Measurements from ENCODE around the gene PHACTR4. TPM values are rescaled to one million over a fixed set of nuclear protein-coding genes. Genes with fewer than 3 reads are reported as not detected.

PHACTR4 gene
- total and polyA plus RNA-seq, 2 of the 4 experiments (the other 2 are of a cell fraction): 7.5 to 15.0 TPM

- no peak overlapping the region for H3K4me3 ChIP-seq (ENCODE audit: insufficient read depth, low read depth, low read length)
Measured at GRCh38 chr1:28401760-28402159, 32.2 kb downstream of the PHACTR4 start.

More at GRCh38 chr1:28401760-28402159, 32.2 kb downstream of the PHACTR4 start:
- Histone ChIP-seq H2BK15ac (ENCODE audit: low read depth, low read length) (no peak overlapping the region), H4K20me1 (ENCODE audit: insufficient read depth, low read length) (no peaks in the 10 kb centered on the region), H2AK9ac (replicated peaks; ENCODE audit: low read depth, low read length, poor library complexity) (no peak overlapping the region), H3K4me2 (ENCODE audit: low read depth, low read length) (no peak overlapping the region), H2BK20ac (ENCODE audit: low read depth, low read length) (no peak overlapping the region), H3K23ac (ENCODE audit: low read depth, low read length) (no peak overlapping the region; the same call in 1 of the 2 replicates), H3K9me1 (ENCODE audit: insufficient read depth, low read length) (peaks cover 7% of the 10 kb centered on the region; the same call in 1 of the 2 replicates), H3K4me1 (ENCODE audit: control insufficient read depth, insufficient read depth, low read length) (no peaks in the 10 kb centered on the region), H3K9me3 (ENCODE audit: control insufficient read depth, insufficient read depth, low read length) (no peaks in the 10 kb centered on the region), H2BK120ac (ENCODE audit: low read depth, low read length) (no peak overlapping the region), H3K27ac (ENCODE audit: insufficient read depth, low read length) (no peak overlapping the region), H3K18ac (ENCODE audit: low read depth, low read length) (no peak overlapping the region), H3K9ac (ENCODE audit: low read depth, low read length) (no peak overlapping the region), H3K79me1 (ENCODE audit: low read depth in 1 of 2, low read length in 2 of 2) (peaks cover 22 to 38% of the 10 kb centered on the region in 2 experiments), H3K36me3 (ENCODE audit: control insufficient read depth, insufficient read depth, low read length) (no peaks in the 10 kb centered on the region; the same call in none of the 2 replicates), H3K4ac (ENCODE audit: low read depth, low read length) (no peak overlapping the region), H2BK5ac (ENCODE audit: low read depth, low read length, poor library complexity, severe bottlenecking) (no peak overlapping the region), H4K91ac (ENCODE audit: insufficient read depth, low read depth, low read length) (no peak overlapping the region), H2AK5ac (ENCODE audit: low read depth, low read length) (no peak overlapping the region), H4K5ac (ENCODE audit: low read depth, low read length) (no peak overlapping the region), H3K27me3 (ENCODE audit: control insufficient read depth, insufficient read depth, low read length) (no peaks in the 10 kb centered on the region), H3K14ac (replicated peaks; ENCODE audit: low read depth, low read length) (no peak overlapping the region), H2AFZ (replicated peaks; ENCODE audit: low read length, poor library complexity) (no peak overlapping the region), H4K8ac (ENCODE audit: low read depth in 2 of 2, low read length in 2 of 2) (no peak overlapping the region), H3K56ac (ENCODE audit: extremely low read depth, insufficient read depth, low read length) (no peak overlapping the region)
- 100% methylated on average over 1 of the region's 1 CpG; no CpG with 5 or more reads in 1 of the 2 experiments for WGBS, 2 experiments (ENCODE audit: extremely low coverage in 2 of 2, insufficient read length in 1 of 2)
- intact Hi-C loops (cut with micrococcal nuclease): no loop called here
- dilution Hi-C loops (cut with HindIII; ENCODE audit: low sequenced_read_pairs, unreplicated experiment): no loop called here
- ChIA-PET CTCF (no interaction called here), POLR2A (ENCODE audit: unreplicated experiment) (no interaction called here)
- no peak for ATAC-seq (ENCODE audit: low read depth)
- DNase-seq: no peak
- in situ Hi-C loops (cut with MboI; ENCODE audit: low sequenced_read_pairs): no loop called here
- BruUV-seq (replicated peaks): no TSS peak
- TF ChIP-seq POLR2A (IDR thresholded peaks at IDR 0.05; ENCODE audit: low read depth, low read length): no peak
- TF ChIP-seq RCOR1 (IDR thresholded peaks at IDR 0.05; ENCODE audit: insufficient replicate concordance, low read length): no peak
- no peak for TF ChIP-seq ELK1 (IDR thresholded peaks at IDR 0.05; ENCODE audit: borderline replicate concordance, low read depth, low read length)
- TF ChIP-seq CHD1 (IDR thresholded peaks at IDR 0.05; ENCODE audit: low read depth, low read length): no peak
- TF ChIP-seq MAZ (IDR thresholded peaks at IDR 0.05; ENCODE audit: borderline replicate concordance, low read depth, low read length): no peak
- no peak for TF ChIP-seq USF2 (IDR thresholded peaks at IDR 0.05; ENCODE audit: low read depth, low read length)
- TF ChIP-seq BHLHE40 (IDR thresholded peaks at IDR 0.05; ENCODE audit: low read depth, low read length): no peak
- TF ChIP-seq FOS (IDR thresholded peaks at IDR 0.05; ENCODE audit: low read depth, low read length): no peak
- TF ChIP-seq NFE2L2 (IDR thresholded peaks at IDR 0.05; ENCODE audit: low read depth, low read length): no peak
- TF ChIP-seq MXI1 (IDR thresholded peaks at IDR 0.05; ENCODE audit: borderline replicate concordance, low read depth, low read length): no peak
- TF ChIP-seq CTCF (conservative IDR thresholded peaks at IDR 0.05; ENCODE audit: low read depth, low read length): no peak
- TF ChIP-seq SMC3 (IDR thresholded peaks at IDR 0.05; ENCODE audit: low read depth, low read length): no peak
- no peak for TF ChIP-seq MAFK (IDR thresholded peaks at IDR 0.05; ENCODE audit: low read depth, low read length)
- no peak for TF ChIP-seq RFX5 (IDR thresholded peaks at IDR 0.05; ENCODE audit: low read depth, low read length)
- TF ChIP-seq CEBPB (IDR thresholded peaks at IDR 0.05; ENCODE audit: low read depth, low read length): no peak
